GM12865 (cell line): ENCODE data around the gene SST.
"Not testable (repeated sequence)": the region's sequence is repeated elsewhere in the genome, so short reads cannot be mapped to it uniquely, and the experiment has no call there.

ENCODE experiments used
- DNase-seq: peaks from one replicate; pipeline ENCODE4 v3.0.0; 2010; ENCODE audit warnings: low read depth
- H3K4me3 ChIP-seq: 2 replicates; pipeline ENCODE4 v1.5.1; 2011; ENCODE audit warnings: mild to moderate bottlenecking, low read depth, low read length, control low read depth
- TF ChIP-seq, protein P1 (sequence below): IDR thresholded peaks from 2 replicates; pipeline ENCODE4 v1.5.1; 2011; ENCODE audit warnings: low read length, control low read depth, low read depth, inconsistent platforms; ENCODE audit not compliant: insufficient read depth; ENCODE audit errors: missing control alignments

SST gene

DNA sequence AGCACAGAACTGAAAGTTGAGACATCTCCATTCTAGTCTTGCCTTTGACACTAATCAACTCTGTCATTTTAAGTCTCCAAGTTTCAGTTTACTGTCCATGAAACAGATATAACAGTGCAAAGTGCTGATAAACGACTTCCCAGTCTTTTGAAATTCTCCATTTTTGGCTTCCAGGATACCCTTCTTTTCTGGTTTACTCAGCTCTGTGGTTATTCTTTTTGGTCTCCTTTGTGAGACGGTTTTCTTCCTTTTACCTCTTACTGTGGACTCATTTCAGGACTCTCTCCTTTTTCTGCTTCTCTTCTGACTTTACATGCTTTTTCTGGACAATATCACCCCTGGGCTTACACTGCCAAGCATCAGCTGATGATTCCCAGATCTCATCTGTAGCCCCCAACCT lies 18.9 kb downstream of the SST start:
- no peak overlapping the region for H3K4me3 ChIP-seq
- TF ChIP-seq, protein P1, sequence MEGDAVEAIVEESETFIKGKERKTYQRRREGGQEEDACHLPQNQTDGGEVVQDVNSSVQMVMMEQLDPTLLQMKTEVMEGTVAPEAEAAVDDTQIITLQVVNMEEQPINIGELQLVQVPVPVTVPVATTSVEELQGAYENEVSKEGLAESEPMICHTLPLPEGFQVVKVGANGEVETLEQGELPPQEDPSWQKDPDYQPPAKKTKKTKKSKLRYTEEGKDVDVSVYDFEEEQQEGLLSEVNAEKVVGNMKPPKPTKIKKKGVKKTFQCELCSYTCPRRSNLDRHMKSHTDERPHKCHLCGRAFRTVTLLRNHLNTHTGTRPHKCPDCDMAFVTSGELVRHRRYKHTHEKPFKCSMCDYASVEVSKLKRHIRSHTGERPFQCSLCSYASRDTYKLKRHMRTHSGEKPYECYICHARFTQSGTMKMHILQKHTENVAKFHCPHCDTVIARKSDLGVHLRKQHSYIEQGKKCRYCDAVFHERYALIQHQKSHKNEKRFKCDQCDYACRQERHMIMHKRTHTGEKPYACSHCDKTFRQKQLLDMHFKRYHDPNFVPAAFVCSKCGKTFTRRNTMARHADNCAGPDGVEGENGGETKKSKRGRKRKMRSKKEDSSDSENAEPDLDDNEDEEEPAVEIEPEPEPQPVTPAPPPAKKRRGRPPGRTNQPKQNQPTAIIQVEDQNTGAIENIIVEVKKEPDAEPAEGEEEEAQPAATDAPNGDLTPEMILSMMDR, result no peak
- no peak for DNase-seq

DNA sequence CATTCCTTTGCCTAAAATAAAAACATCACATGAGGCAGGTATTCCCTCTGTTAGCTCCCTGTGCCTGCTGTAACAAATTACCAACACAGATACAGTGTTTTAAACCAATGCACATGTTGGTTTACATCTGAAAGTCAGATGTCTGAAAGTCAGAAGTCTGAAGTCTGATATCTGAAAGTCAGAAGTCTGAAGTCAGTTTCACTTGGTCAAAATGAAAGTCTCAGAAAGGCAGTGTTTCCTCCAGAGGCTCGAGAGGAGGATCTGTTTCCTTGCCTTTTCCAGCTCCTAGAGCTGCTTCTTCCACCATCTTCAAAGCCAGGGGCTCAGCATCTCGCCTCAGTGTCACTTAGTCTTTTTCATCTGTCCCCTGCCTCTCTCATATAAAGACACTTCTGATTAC lies 22.0 kb downstream of the SST start:
- TF ChIP-seq, protein P1, result no peak
- H3K4me3 ChIP-seq, result no peak overlapping the region
- DNase-seq, result peak; percentile 51

DNA sequence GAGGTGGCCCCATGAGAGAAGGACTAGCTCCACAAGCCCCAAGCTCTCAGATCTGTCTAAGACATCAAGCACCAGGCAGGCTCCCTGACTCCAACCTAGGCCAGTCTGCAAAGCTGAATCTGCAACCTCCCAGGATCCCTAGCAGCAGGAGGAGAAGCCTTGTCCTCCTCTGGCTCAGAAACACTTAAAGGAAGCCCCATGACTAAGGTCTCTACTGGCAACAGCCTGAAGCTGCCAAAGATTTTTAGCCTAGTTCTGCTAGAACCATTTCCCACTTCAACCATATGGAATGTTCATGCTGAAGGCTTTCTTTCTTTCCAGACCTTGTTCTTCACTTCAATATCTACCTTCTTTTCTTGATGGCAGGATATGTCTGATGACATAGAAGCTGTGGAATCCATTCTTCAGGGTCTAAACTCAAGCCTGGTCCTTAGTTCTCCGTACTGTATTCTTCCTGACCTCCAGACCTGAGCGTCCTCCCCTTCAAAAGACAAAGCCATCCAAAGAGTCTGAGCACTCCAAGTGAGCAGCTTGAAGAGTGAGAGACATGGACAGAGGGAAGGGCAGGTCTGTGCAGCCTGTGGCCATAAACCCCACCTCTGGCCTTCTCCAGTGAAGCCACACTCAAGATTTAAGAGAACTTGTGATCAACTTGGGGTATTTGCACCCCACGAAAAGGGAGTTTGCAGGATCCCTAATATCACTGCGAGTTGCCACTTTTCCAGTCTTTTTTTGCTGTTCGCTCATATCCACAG lies 23.1 kb downstream of the SST start:
- TF ChIP-seq, protein P1, result no peak
- no peak overlapping the region for H3K4me3 ChIP-seq
- DNase-seq, result no peak

- DNase-seq, H3K4me3 ChIP-seq: not testable (repeated sequence)
Observed at GRCh38 chr3:187645379-187645778, 24.8 kb downstream of the SST start.

- TF ChIP-seq, protein P1, result no peak
- no peak for DNase-seq
- no peak overlapping the region for H3K4me3 ChIP-seq
Observed at GRCh38 chr3:187642861-187643260, 27.3 kb downstream of the SST start.

DNA sequence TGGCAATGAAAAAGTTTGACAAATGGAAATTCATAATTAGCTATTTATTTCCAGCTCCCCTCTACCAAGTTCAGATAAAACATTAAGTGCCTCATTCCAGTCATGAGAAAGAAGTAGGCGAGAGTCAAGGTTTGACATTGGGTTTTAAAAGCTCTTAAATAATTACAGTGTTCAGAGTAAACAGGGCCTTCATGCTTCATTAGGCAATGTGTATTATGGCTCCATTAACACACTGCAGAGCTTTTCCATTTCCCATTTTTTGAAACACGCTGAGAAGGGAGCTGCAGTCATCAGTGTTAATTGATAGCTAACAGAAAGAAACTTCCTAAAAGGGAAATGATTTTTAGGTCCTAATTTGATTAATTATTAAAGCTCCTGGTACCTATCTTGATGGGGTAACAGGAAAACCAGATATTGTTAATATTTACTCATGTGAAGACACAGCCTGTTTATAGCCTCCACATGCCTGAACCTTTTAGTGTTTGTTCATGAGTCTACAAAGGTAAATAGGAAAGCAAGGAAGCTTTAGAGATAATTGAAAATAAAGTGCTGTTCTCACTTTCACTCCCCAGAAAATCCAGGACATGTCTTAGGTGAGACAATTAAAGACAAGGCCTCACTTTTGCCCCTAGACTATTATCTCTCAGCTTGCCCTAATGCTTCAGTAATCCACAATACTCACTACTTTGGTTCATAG lies 28.7 kb downstream of the SST start:
- H3K4me3 ChIP-seq, result no peak overlapping the region
- TF ChIP-seq, protein P1, result no peak
- no peak for DNase-seq

GRCh38 chr3:187640569-187641059 lies 29.6 kb downstream of the SST start:
- no peak for DNase-seq
- no peak overlapping the region for H3K4me3 ChIP-seq
- TF ChIP-seq, protein P1, result no peak
